Prostate gland (tissue), 2 donors: Measurements from ENCODE around the gene CCDC85A. TPM values are rescaled to one million over a fixed set of nuclear protein-coding genes. Genes with fewer than 3 reads are reported as not detected.

Experiments used
- DNase-seq: peaks from one replicate; pipeline ENCODE4 v3.0.0-alpha.2; 2019; ENCODE audit warnings: low spot score
- H3K27ac ChIP-seq, 2 donors: fragments of 200-600 bp; sonication (generic); 2 replicates each; pipeline ENCODE4 v1.5.1; 2017 to 2019
- H3K27me3 ChIP-seq: fragments of 200-600 bp; sonication (generic); replicated peaks from 2 replicates; pipeline ENCODE4 v1.5.1; 2019; ENCODE audit not compliant: insufficient read depth
- H3K36me3 ChIP-seq, 2 donors: fragments of 200-600 bp; sonication (generic); 1 replicate in 1 of 2; 2 replicates in 1 of 2; pipeline versions ENCODE4 v1.5.1 to v1.8.1; 2017 to 2019
- H3K4me1 ChIP-seq: fragments of 200-600 bp; sonication (generic); replicated peaks from 2 replicates; pipeline ENCODE4 v1.5.1; 2019
- H3K4me3 ChIP-seq, 2 donors: fragments of 200-600 bp; sonication (generic); 2 replicates each; pipeline ENCODE4 v1.5.1; 2017 to 2019
- H3K9me3 ChIP-seq: fragments of 200-600 bp; sonication (generic); 2 replicates; pipeline ENCODE4 v1.5.1; 2017
- CTCF ChIP-seq, 4 experiments: fragments of 200-600 bp in 2 of 4; fragments of 450-650 bp in 2 of 4; sonication (generic) in 2 of 4; IDR thresholded peaks; 1 replicate in 3 of 4; 2 replicates in 1 of 4; pipeline ENCODE4 v1.5.1; 2016 to 2019; ENCODE audit warnings: antibody characterized with exemption in 4 of 4, mild to moderate bottlenecking in 2 of 4, moderate library complexity in 2 of 4
- POLR2A ChIP-seq: fragments of 450-650 bp; IDR thresholded peaks from one replicate; pipeline ENCODE4 v1.6.1; 2016; ENCODE audit warnings: antibody characterized with exemption, mild to moderate bottlenecking
- POLR2AphosphoS5 ChIP-seq: sonication (generic); formaldehyde crosslinking; IDR thresholded peaks from one replicate; pipeline ENCODE4 v1.6.1; 2017; ENCODE audit warnings: antibody characterized with exemption
- WGBS: methylation state at CpG from one replicate; pipeline ENCODE4 v1.1.5; 2018; 5-methylcytosine and 5-hydroxymethylcytosine counted together
- intact Hi-C: fragments of 100-400 bp; cut with DNase I; formaldehyde crosslinking; loops from one replicate; pipeline ENCODE4 v1.14.2; 2022
- total RNA-seq, 2 donors: library from RNA; depleted of rRNA; stranded (reverse); fragments of >200 nt; gene quantifications; one replicate each; pipeline ENCODE4 v1.1.0, GENCODE V29; 2016

CCDC85A gene
- total RNA-seq, 2 donors from 2014 or later, result 1.5 to 4.5 TPM

- no peaks in the 10 kb centered on the region for H3K4me1 ChIP-seq
- no peak overlapping the region for H3K27ac ChIP-seq
- DNase-seq, result no peak
- intact Hi-C loops, result no loop called here
- 7% methylated on average over 1 of the region's 1 CpG for WGBS
- no peak overlapping the region for H3K4me3 ChIP-seq
- no peaks in the 10 kb centered on the region for H3K9me3 ChIP-seq
- TF ChIP-seq CTCF (IDR thresholded peaks at IDR 0.05), result no peak
- TF ChIP-seq POLR2A, result no peak
- peak; percentile 20 for TF ChIP-seq POLR2AphosphoS5
- H3K36me3 ChIP-seq, result no peaks in the 10 kb centered on the region
- H3K27me3 ChIP-seq, result no peaks in the 10 kb centered on the region
Observed at GRCh38 chr2:56239437-56239836, 55.6 kb downstream of the CCDC85A start.

GRCh38 chr2:56240210-56240609 is 56.4 kb downstream of the CCDC85A start:
- H3K27ac ChIP-seq, result no peak overlapping the region
- WGBS, result 95% methylated on average over 5 of the region's 5 CpGs
- no peaks in the 10 kb centered on the region for H3K27me3 ChIP-seq
- DNase-seq, result no peak
- no peaks in the 10 kb centered on the region for H3K9me3 ChIP-seq
- no peaks in the 10 kb centered on the region for H3K4me1 ChIP-seq
- H3K36me3 ChIP-seq, result no peaks in the 10 kb centered on the region
- intact Hi-C loops, result no loop called here
- no peak for TF ChIP-seq POLR2A
- TF ChIP-seq CTCF (IDR thresholded peaks at IDR 0.05), result no peak
- no peak for TF ChIP-seq POLR2AphosphoS5
- no peak overlapping the region for H3K4me3 ChIP-seq

- intact Hi-C loops, result no loop called here
- DNase-seq, result no peak
- WGBS, result 46% methylated on average over 1 of the region's 1 CpG
- no peaks in the 10 kb centered on the region for H3K36me3 ChIP-seq
- no peaks in the 10 kb centered on the region for H3K27me3 ChIP-seq
- H3K27ac ChIP-seq, result no peak overlapping the region
- H3K9me3 ChIP-seq, result no peaks in the 10 kb centered on the region
- H3K4me3 ChIP-seq, result no peak overlapping the region
- no peaks in the 10 kb centered on the region for H3K4me1 ChIP-seq
- TF ChIP-seq POLR2AphosphoS5, result no peak
- TF ChIP-seq POLR2A, result no peak
- TF ChIP-seq CTCF (IDR thresholded peaks at IDR 0.05), result no peak
Observed at GRCh38 chr2:56244506-56244905, 60.7 kb downstream of the CCDC85A start.

GRCh38 chr2:56244911-56245530 is 61.2 kb downstream of the CCDC85A start:
- WGBS, result 84% methylated on average over 1 of the region's 1 CpG

More at GRCh38 chr2:56244911-56245530, 61.2 kb downstream of the CCDC85A start:
- intact Hi-C loops, result no loop called here
- no peaks in the 10 kb centered on the region for H3K9me3 ChIP-seq
- TF ChIP-seq CTCF (IDR thresholded peaks at IDR 0.05) (no peak), POLR2A (no peak), POLR2AphosphoS5 (no peak)
- no peaks in the 10 kb centered on the region for H3K36me3 ChIP-seq
- H3K27me3 ChIP-seq, result no peaks in the 10 kb centered on the region
- no peak overlapping the region for H3K4me3 ChIP-seq
- H3K4me1 ChIP-seq, result no peaks in the 10 kb centered on the region
- no peak overlapping the region for H3K27ac ChIP-seq
- no peak for DNase-seq
